Measurements from ENCODE around the gene UPK2.
"Not testable (repeated sequence)": the region's sequence is repeated elsewhere in the genome, so short reads cannot be mapped to it uniquely, and the experiment has no call there.

Gene UPK2

DNA sequence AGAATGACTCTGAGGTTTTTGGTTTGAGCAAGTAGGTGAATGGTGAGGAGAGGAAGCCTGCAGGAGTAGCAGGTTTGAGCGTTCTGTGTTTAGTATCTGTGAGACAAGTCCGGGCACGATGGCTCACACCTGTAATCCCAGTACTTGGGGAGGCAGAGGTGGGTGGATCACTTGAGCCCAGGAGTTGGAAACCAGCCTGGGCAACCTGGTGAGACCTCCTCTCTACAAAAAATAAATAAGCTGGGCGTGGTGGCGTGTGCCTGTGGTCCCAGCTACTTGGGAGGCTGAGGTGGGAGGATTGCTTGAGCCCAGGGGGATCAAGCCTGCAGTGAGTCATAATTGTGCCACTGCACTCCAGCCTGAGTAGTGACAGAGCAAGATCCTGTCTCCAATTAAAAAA lies 32.2 kb downstream of the UPK2 start:
- DNase-seq (ENCODE audit: low read depth, low spot score) = no peak

DNA sequence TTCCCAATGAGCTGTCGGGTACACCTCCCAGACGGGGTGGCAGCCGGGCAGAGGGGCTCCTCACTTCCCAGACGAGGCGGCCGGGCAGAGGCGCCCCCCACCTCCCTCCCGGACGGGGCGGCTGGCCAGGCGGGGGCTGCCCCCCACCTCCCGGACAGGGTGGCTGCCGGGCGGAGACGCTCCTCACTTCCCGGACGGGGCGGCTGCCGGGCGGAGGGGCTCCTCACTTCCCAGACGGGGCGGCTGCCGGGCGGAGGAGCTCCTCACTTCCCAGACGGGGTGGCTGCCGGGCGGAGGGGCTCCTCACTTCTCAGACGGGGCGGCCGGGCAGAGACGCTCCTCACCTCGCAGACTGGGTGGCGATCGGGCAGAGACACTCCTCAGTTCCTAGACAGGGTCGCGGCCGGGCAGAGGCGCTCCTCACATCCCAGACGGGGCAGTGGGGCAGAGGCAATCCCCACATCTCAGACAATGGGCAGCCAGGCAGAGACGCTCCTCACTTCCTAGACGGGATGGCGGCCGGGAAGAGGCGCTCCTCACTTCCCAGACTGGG lies 35.5 kb downstream of the UPK2 start:
- DNase-seq (ENCODE audit: low read depth, low spot score) = not testable (repeated sequence)

DNA sequence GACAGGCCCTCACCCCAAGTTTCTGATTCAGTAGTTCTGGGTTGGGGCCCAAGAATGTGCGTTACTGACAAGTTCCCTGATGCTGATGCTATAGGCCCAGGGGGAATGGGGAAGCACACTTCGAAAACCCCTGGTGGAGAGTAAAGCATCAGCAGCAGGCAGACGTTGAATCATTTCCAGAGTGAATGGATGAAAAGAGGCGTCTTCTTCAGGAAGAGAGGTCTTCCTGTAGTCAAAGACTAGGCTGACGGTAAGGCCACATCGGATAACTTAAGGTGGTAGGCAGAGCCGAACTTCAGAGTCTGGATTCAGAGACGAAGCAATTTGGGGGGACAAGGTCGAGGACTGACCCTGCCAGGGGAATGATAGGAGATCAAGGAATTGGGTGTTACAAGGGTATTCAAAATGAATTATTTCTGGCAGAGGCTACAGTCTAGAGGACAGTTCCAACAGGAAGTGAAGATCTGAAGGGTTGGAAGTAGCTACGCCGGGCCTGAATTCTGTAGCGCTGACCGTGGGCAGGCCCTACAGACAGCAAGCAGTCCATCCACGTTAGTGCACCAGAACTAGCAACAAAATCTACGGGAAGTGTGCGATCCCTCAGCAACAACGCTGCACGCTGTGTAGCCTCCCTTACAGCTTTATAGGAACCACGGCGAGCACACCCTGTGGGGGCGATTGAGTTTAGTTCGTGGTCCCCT lies 41.0 kb downstream of the UPK2 start:
- DNase-seq (ENCODE audit: low read depth, low spot score) = no peak

DNA sequence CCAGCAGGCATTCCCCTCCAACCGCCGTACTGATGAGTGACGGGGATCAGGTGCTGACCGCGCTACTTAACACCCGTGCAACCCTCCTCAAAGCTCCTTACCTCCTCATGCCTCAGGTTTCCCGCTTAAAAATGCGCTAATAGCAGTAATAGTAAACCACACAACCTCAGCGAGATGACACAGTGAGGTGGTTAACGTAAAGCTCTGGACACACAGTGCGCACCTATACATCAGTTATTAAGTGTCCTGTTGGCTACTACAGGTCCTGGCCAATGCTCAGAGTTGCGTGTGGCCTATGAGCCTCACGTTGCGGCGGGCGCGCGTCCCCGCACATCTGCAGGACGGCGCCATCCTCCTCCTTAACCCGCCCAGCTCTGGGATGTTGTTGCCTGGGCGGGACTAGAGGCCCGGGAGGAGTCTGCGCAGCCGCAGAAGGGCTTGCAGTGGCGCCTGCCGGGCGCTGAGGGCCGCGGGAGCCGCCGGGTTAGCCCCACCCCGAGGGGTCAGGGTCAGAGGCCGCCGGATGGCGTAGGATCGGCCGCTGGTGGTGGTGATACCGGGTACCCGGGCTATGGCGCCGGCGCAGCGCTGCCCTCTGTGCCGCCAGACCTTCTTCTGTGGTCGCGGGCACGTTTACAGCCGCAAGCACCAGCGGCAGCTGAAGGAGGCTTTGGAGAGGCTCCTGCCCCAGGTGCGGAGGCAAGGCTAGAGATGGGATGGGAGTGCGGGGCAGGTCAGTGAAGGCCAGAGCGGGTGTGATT lies 41.7 kb downstream of the UPK2 start, which contains the start of gene CENATAC:
Gene CENATAC (plus strand): TSS at position 512 of the 761 bp plus-strand sequence. CDS start 60 bp downstream, at position 572.
- DNase-seq (ENCODE audit: low read depth, low spot score) = peak; percentile 90

DNA sequence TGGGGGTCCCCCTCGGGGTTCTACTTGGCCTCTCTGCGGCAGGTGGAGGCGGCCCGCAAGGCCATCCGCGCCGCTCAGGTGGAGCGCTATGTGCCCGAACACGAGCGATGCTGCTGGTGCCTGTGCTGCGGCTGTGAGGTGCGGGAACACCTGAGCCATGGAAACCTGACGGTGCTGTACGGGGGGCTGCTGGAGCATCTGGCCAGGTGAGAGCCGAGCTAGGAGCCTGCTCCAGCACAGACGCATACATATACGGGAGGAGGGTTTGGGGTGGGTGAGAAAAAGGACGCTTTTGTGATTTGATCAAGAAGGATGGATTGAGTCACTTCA lies 42.3 kb downstream of the UPK2 start:
- no peak for DNase-seq (ENCODE audit: low read depth, low spot score)

DNA sequence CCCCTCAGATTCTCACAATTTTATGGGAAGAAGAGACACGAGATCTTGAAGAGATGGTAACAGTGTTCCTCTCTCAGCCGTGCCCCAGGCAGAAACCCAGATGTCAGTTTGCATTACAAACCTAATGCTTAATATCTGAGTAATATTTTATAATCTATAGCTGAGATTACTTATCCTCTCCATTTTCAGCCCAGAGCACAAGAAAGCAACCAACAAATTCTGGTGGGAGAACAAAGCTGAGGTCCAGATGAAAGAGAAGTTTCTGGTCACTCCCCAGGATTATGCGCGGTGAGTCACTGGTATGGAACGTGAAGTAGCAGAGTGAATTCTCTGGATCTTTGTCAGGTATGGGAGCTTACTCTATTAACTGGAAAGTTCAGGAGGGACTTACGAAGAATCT lies 42.7 kb downstream of the UPK2 start:
- no peak for DNase-seq (ENCODE audit: low read depth, low spot score)

DNA sequence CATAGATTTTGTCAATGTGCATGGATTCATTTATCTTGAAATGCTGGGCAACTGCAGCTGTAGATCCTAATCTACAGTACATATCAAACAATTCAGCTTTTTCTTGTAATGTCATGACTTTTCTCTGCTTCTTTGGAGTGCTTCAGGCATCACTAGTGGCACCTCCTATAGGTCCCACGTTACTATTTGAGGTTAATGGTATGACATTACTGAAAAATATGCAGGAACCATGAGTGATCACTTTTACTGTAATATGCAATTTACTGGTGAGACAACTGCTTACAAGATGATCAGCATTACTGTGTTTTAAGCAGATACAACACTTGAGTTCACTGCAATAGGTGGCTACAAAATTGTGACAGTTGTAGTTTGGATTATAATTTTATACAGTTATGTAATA lies 44.8 kb downstream of the UPK2 start:
- DNase-seq (ENCODE audit: low read depth, low spot score) = no peak

DNA sequence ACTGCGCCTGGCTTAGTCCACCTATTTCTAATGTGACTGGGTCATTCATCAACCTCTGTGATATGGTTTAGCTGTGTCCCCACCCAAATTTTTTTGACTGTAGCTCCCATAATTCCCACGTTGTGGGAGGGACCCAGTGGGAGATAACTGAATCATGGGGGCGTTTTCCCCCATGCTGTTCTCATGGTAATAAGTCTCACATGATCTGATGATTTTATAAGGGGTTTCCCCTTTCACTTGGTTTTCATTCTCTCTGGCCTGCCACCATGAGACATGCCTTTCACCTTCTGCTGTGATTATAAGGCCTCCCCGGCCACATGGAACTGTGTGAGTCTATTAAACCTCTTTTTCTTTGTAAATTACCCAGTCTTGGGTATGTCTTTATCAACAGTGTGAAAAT lies 50.6 kb downstream of the UPK2 start:
- DNase-seq (ENCODE audit: low read depth, low spot score) = no peak

Data from activated CD4-positive, CD25-positive, alpha-beta regulatory T cell treated with anti-CD3 and anti-CD28 coated beads, Interleukin-2, amount 50 U/mL, for 16 hours (primary cell).